RWPE2 (cell line): ENCODE results near the gene METTL1.

Source experiments
- ATAC-seq: fragments of 200-7000 bp; cut with Tn5 transposase; 3 replicates; pipeline ENCODE4 v1.9.1; 2021; ENCODE audit warnings: low read depth
- DNase-seq: peaks from one replicate; pipeline ENCODE4 v3.0.0-alpha.2; 2020; ENCODE audit warnings: low spot score
- H3K27ac ChIP-seq: fragments of 450-650 bp; 2 replicates; pipeline ENCODE4 v1.5.1; 2017; ENCODE audit warnings: mild to moderate bottlenecking; ENCODE audit not compliant: poor library complexity, severe bottlenecking
- H3K27me3 ChIP-seq: fragments of 250-450 bp; sonication (Bioruptor Pico); 2 replicates; pipeline ENCODE4 v1.5.1; 2021; ENCODE audit warnings: mild to moderate bottlenecking, moderate library complexity; ENCODE audit not compliant: insufficient read depth, poor library complexity, severe bottlenecking
- H3K36me3 ChIP-seq: fragments of 250-450 bp; sonication (Bioruptor Pico); 2 replicates; pipeline ENCODE4 v1.5.1; 2020; ENCODE audit warnings: low read depth, mild to moderate bottlenecking, moderate library complexity
- H3K4me1 ChIP-seq: fragments of 250-450 bp; sonication (Bioruptor Pico); 2 replicates; pipeline ENCODE4 v1.5.1; 2021; ENCODE audit warnings: mild to moderate bottlenecking, moderate library complexity; ENCODE audit not compliant: insufficient read depth, poor library complexity, severe bottlenecking
- H3K4me3 ChIP-seq: fragments of 250-450 bp; sonication (Bioruptor Pico); 2 replicates; pipeline ENCODE4 v1.5.1; 2021; ENCODE audit warnings: mild to moderate bottlenecking, moderate library complexity; ENCODE audit not compliant: severe bottlenecking
- H3K9me3 ChIP-seq: fragments of 250-450 bp; sonication (Bioruptor Pico); 2 replicates; pipeline ENCODE4 v1.5.1; 2021; ENCODE audit warnings: mild to moderate bottlenecking, moderate library complexity; ENCODE audit not compliant: severe bottlenecking
- TF ChIP-seq, protein P1 (sequence below): fragments of 450-650 bp; IDR thresholded peaks from one replicate; pipeline ENCODE4 v1.5.1; 2017; ENCODE audit warnings: mild to moderate bottlenecking, moderate library complexity; ENCODE audit not compliant: poor library complexity, severe bottlenecking

METTL1 gene

GRCh38 chr12:57780284-57780897, 8.5 kb upstream of the METTL1 start:
- Histone ChIP-seq H3K27ac (no peak overlapping the region), H3K27me3 (no peaks in the 10 kb centered on the region), H3K9me3 (no peaks in the 10 kb centered on the region), H3K4me3 (no peak overlapping the region), H3K4me1 (peaks cover 5% of the 10 kb centered on the region), H3K36me3 (peaks cover 20% of the 10 kb centered on the region)
- TF ChIP-seq, protein P1, sequence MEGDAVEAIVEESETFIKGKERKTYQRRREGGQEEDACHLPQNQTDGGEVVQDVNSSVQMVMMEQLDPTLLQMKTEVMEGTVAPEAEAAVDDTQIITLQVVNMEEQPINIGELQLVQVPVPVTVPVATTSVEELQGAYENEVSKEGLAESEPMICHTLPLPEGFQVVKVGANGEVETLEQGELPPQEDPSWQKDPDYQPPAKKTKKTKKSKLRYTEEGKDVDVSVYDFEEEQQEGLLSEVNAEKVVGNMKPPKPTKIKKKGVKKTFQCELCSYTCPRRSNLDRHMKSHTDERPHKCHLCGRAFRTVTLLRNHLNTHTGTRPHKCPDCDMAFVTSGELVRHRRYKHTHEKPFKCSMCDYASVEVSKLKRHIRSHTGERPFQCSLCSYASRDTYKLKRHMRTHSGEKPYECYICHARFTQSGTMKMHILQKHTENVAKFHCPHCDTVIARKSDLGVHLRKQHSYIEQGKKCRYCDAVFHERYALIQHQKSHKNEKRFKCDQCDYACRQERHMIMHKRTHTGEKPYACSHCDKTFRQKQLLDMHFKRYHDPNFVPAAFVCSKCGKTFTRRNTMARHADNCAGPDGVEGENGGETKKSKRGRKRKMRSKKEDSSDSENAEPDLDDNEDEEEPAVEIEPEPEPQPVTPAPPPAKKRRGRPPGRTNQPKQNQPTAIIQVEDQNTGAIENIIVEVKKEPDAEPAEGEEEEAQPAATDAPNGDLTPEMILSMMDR: no peak
- ATAC-seq: no peak
- DNase-seq: no peak

GRCh38 chr12:57779736-57780135, 7.8 kb upstream of the METTL1 start:
- H3K27ac ChIP-seq: no peak overlapping the region
- no peak overlapping the region for H3K4me3 ChIP-seq
- H3K27me3 ChIP-seq: no peaks in the 10 kb centered on the region
- no peaks in the 10 kb centered on the region for H3K9me3 ChIP-seq
- DNase-seq (no peak), ATAC-seq (no peak)
- H3K36me3 ChIP-seq: peaks cover 15% of the 10 kb centered on the region
- TF ChIP-seq, protein P1: no peak
- H3K4me1 ChIP-seq: peaks cover 5% of the 10 kb centered on the region

DNA sequence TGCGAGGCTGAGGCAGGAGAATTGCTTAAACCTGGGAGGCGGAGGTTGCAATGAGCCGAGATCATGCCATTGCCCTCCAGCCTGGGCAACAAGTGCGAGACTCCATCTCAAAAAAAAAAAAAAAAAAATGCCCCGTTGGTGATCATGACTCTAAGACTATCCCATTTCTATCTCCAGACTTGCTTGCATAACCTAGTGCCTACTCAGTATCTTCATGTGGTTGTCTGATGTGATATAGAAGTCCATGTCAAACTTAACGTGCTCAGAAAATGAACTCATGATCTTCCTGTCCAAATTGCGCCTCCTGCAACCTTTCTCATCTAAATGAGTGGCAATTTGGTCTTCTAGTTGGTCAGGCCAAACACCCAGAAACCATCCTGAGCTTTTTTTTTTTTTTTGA, 6.0 kb upstream of the METTL1 start:
- H3K4me3 ChIP-seq: no peak overlapping the region
- H3K4me1 ChIP-seq: no peaks in the 10 kb centered on the region

DNA sequence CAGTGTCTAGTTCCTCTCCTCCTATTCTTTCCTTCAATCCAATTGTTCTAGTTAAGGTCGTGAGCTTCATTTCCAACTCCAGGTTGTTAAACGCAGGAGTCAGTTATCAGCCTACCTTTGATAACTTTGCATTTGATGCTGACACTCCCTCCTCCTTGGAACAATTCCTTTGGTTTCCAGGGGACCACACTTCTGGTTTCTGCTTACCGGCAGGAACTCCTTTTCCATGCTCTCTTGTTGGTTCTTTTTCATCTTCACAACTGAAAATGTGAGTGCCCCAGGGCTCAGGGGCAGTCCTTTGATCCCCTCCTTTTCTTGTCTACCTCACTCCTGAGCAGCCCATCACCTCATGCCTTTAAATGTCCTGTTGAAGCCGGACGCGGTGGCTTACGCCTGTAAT, 5.5 kb upstream of the METTL1 start:
- H3K27ac ChIP-seq: no peak overlapping the region
- H3K27me3 ChIP-seq: no peaks in the 10 kb centered on the region
- no peaks in the 10 kb centered on the region for H3K4me1 ChIP-seq
- DNase-seq: no peak
- peaks cover 16% of the 10 kb centered on the region; the same call in 1 of the 2 replicates for H3K36me3 ChIP-seq
- no peak overlapping the region for H3K4me3 ChIP-seq
- TF ChIP-seq, protein P1: no peak
- ATAC-seq: no peak
- H3K9me3 ChIP-seq: no peaks in the 10 kb centered on the region

More for the DNA sequence above, 6.0 kb upstream of the METTL1 start:
- peaks cover 16% of the 10 kb centered on the region; the same call in 1 of the 2 replicates for H3K36me3 ChIP-seq
- no peak for ATAC-seq
- no peak overlapping the region for H3K27ac ChIP-seq
- no peak for DNase-seq
- TF ChIP-seq, protein P1: no peak
- H3K27me3 ChIP-seq: no peaks in the 10 kb centered on the region
- H3K9me3 ChIP-seq: no peaks in the 10 kb centered on the region

- Histone ChIP-seq H3K4me3 (no peak overlapping the region), H3K4me1 (no peaks in the 10 kb centered on the region), H3K27me3 (no peaks in the 10 kb centered on the region), H3K9me3 (no peaks in the 10 kb centered on the region), H3K27ac (no peak overlapping the region), H3K36me3 (peaks cover 16% of the 10 kb centered on the region; the same call in 1 of the 2 replicates)
- no peak for DNase-seq
- TF ChIP-seq, protein P1: no peak
- ATAC-seq: no peak
Measured at GRCh38 chr12:57776247-57776587, 4.3 kb upstream of the METTL1 start.
